NCI-H187 (cell line): ENCODE data around the gene LYPD3.

Experiments
- DNase-seq, 2 experiments: peaks; one replicate each; lab custom pipeline; 2025; lab: John Stamatoyannopoulos, UW

LYPD3 gene

GRCh38 chr19:43430976-43431375 is 34.4 kb downstream of the LYPD3 start:
- no peak for DNase-seq

DNA sequence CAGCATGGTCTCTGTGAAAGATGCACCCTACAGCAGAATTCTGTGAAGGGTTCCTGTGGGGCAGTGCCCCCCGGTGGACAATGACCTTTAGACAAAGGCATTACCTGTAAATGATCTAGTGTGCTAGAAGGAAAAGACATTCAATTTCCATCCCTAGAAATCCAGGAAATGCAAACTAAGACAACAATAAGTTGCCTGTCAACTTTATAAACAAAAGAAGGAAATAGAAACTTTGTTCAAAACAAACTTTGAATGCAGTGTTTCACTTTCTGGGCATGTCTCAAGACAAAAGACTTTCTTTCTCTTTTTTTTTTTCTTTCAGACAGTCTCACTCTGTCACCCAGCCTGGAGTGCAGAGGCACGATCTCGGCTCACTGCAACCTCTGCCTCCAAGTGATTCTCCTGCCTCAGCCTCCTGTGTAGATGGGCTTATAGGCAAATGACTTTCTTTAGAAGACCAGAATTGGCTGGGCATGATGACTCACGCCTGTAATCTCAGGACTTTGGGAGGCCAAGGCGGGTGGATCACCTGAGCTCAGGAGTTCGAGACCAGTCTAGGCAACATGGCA is 35.2 kb downstream of the LYPD3 start:
- DNase-seq: no peak

- no peak for DNase-seq
Measured at GRCh38 chr19:43429395-43429794, 36.0 kb downstream of the LYPD3 start.

- DNase-seq: no peak
Measured at GRCh38 chr19:43425567-43426392, 39.6 kb downstream of the LYPD3 start.

GRCh38 chr19:43423779-43424178 is 41.6 kb downstream of the LYPD3 start:
- DNase-seq: no peak

DNA sequence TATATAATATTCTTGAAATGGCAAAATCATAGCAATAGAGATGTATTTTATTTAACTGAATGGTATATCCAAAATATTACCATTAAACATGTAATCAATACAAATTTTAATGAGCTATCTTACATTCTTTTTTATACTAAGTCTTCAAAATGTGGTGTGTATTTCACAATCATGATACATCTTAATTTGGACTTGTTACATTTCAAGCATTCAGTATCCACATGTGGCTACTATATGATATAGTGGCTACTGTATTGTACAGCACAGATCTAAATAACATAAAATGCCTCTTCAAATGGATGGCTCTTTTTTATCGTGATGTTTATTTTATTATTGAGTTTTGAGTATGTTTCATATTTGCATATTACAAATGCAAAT is 42.7 kb downstream of the LYPD3 start:
- no peak for DNase-seq

DNA sequence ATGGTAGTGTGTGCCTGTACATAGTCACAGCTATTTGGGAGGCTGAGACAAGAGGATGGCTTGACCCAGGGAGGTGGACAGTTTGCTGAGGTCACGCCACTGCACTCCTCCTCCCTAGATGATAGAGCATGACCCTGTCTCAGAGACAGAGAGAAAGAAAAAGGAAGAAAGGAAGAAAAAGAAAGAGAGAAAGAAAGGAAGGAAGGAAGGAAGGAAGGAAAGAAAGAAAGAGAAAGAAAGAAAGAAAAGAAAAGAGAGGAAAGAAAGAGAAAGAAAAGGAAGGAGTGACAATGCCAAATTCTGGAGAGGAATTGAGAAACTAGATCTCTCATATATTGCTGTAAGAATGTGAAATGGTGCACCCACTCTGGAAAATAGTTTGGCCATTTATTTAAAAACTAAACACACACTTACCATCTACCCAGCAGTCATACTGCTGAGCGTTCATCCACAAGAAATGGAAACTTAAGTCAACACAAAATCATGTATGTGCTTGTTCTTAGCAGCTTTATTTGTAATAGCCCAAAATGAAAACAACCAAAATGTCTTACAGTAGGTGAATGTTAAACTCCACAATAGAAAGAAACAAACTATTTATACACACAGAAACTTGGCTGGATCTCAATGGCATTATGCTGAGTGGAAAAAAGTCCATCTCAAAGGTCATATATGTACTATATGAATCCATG is 43.3 kb downstream of the LYPD3 start:
- no peak for DNase-seq

GRCh38 chr19:43420954-43421353 is 44.5 kb downstream of the LYPD3 start:
- no peak for DNase-seq

DNA sequence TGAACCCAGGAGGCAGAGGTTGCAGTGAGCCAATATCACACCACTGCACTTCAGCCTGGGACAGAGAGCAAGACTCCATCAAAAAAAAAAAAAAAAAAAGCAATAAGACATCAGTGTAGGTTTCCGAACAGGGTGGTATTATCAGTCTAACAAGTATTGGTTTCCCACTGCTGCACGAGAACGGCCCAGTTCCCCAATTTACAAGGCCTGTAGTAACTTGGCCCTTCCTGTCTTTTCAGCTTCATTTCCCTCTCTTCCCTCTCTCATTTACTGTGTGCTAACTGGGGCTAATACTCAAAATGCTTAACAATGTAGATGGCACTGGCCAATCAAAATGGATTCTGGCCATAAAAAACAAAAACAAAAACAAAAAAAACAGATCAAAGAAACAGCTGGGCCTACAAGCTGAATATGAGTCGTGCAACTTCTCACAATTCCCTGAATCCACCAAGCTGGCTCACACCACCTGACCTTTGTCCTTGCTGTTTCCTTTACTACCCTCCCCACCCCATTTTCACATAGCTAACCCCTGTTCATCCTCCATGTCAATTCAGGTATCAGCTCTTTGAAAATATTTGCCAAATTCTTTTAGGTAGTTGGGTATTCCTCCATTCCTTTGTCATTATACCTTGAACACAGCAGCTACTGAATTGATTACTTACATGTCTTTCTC is 48.3 kb downstream of the LYPD3 start:
- no peak for DNase-seq

DNA sequence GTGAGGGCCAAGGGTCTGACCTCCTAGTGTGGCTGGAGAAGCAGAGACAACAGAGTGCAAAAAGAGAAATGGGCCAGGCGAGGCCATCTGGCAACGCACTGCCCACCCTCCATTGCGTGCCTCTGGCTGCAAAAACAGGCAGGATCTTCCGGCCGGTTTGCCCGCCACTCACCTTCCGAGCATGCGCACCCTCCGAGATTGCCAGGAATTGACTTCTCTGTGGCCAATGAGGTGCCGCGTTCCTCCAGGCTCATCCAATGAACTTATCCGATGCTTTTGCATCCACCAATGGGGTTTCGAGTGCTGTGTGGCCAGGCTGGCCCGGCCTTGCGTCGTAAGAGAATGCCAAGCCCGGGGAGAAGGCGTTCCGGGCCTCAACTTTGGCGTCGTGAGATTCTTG is 50.9 kb downstream of the LYPD3 start, which contains the start of gene TEX101:
TSS of gene TEX101 (plus strand) at position 337 of the 400 bp plus-strand sequence. CDS start 1,030 bp downstream, outside the sequence.
- DNase-seq: no peak

DNA sequence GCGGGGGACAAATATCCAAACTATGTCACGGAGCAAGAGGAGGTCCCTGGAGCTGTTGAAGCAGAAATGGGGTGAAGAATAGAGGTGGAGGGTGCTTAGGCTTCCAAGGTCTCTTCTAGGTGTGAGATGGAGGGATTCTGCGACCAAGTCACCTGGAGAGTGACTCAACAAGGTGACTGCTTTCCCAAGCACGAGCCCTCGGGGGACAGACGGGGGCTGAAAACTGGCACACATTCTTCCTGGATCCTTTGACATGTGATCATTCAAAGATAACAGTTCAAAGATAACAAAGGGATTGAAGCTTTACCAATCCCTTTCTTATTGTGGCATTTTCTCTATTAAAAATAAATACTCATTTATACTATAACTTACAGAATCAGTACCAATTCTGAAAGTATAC is 53.0 kb downstream of the LYPD3 start:
- no peak for DNase-seq
